VCaP (cell line): ENCODE data around the gene SOHLH2.

Source experiments
- H3K27ac ChIP-seq: fragments of 450-650 bp; 2 replicates; pipeline ENCODE4 v1.5.1; 2017
- TF ChIP-seq, protein P1 (sequence below): fragments of 450-650 bp; conservative IDR thresholded peaks from 2 replicates; pipeline ENCODE4 v1.5.1; 2017; ENCODE audit warnings: mild to moderate bottlenecking, moderate library complexity

SOHLH2 gene

GRCh38 chr13:36147330-36147729, 67.0 kb downstream of the SOHLH2 start:
- TF ChIP-seq, protein P1, sequence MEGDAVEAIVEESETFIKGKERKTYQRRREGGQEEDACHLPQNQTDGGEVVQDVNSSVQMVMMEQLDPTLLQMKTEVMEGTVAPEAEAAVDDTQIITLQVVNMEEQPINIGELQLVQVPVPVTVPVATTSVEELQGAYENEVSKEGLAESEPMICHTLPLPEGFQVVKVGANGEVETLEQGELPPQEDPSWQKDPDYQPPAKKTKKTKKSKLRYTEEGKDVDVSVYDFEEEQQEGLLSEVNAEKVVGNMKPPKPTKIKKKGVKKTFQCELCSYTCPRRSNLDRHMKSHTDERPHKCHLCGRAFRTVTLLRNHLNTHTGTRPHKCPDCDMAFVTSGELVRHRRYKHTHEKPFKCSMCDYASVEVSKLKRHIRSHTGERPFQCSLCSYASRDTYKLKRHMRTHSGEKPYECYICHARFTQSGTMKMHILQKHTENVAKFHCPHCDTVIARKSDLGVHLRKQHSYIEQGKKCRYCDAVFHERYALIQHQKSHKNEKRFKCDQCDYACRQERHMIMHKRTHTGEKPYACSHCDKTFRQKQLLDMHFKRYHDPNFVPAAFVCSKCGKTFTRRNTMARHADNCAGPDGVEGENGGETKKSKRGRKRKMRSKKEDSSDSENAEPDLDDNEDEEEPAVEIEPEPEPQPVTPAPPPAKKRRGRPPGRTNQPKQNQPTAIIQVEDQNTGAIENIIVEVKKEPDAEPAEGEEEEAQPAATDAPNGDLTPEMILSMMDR = no peak
- H3K27ac ChIP-seq = peak overlapping the region; percentile 83

GRCh38 chr13:36146511-36147269, 67.7 kb downstream of the SOHLH2 start:
- H3K27ac ChIP-seq = peak overlapping the region; percentile 83
- TF ChIP-seq, protein P1 = no peak

GRCh38 chr13:36143738-36144137, 70.6 kb downstream of the SOHLH2 start:
- TF ChIP-seq, protein P1 = no peak
- no peak overlapping the region for H3K27ac ChIP-seq

GRCh38 chr13:36142735-36143134, 71.6 kb downstream of the SOHLH2 start:
- TF ChIP-seq, protein P1 = no peak
- H3K27ac ChIP-seq = peak overlapping the region; percentile 46; the same call in 1 of the 2 replicates

- TF ChIP-seq, protein P1 = no peak
- no peak overlapping the region for H3K27ac ChIP-seq
Observed at GRCh38 chr13:36135876-36136275, 78.5 kb downstream of the SOHLH2 start.

GRCh38 chr13:36134632-36135031, 79.7 kb downstream of the SOHLH2 start:
- TF ChIP-seq, protein P1 = no peak
- no peak overlapping the region for H3K27ac ChIP-seq

- TF ChIP-seq, protein P1 = no peak
Observed at GRCh38 chr13:36133950-36134626, 80.3 kb downstream of the SOHLH2 start.

More at GRCh38 chr13:36133950-36134626, 80.3 kb downstream of the SOHLH2 start:
- H3K27ac ChIP-seq = no peak overlapping the region
